Measurements from ENCODE around the gene ANKRD16.

- no peak for TF ChIP-seq EZH2 (IDR thresholded peaks at IDR 0.05)
- no peak for TF ChIP-seq POLR2AphosphoS5 (IDR thresholded peaks at IDR 0.05; ENCODE audit: borderline replicate concordance, low read depth, low read length)
These were observed 45.9 kb downstream of the ANKRD16 start for GRCh38 chr10:5843686-5844344.

Measured in SK-N-MC (cell line).